OCI-LY3 (cell line): ENCODE measurements around the gene GAMT.

Experiments
- H2AFZ ChIP-seq: fragments of 200-600, 300-600 bp; shearing (Covaris generic); 2 replicates; pipeline ENCODE4 v1.6.0; 2014; ENCODE audit warnings: antibody characterized with exemption, low read depth, low read length
- H3K27ac ChIP-seq: fragments of 200-600, 300-600 bp; sonication (generic); 2 replicates; pipeline ENCODE4 v1.5.1; 2014; ENCODE audit warnings: mild to moderate bottlenecking, low read length, moderate library complexity, mixed read lengths
- H3K27me3 ChIP-seq: fragments of 200-600, 300-600 bp; sonication (generic); 2 replicates; pipeline ENCODE4 v1.6.1; 2014; ENCODE audit warnings: low read depth, low read length, mixed read lengths
- H3K36me3 ChIP-seq: fragments of 200-600, 300-600 bp; sonication (generic); replicated peaks from 2 replicates; pipeline ENCODE3; 2014; ENCODE audit warnings: low read depth, low read length, mixed read lengths
- H3K4me1 ChIP-seq: fragments of 300-600, 200-600 bp; sonication (generic); 2 replicates; pipeline ENCODE4 v1.6.1; 2014; ENCODE audit warnings: low read length, mixed read lengths
- H3K4me2 ChIP-seq: fragments of 200-600, 300-600 bp; sonication (generic); 2 replicates; pipeline ENCODE4 v1.6.1; 2014; ENCODE audit warnings: low read length, mixed read lengths
- H3K4me3 ChIP-seq: fragments of 300-600, 200-600 bp; sonication (generic); 2 replicates; pipeline ENCODE4 v1.5.1; 2014; ENCODE audit warnings: antibody characterized with exemption, mild to moderate bottlenecking, low read length, moderate library complexity
- H3K79me2 ChIP-seq: fragments of 300-600, 200-600 bp; shearing (Covaris generic); 2 replicates; pipeline ENCODE4 v1.6.1; 2014; ENCODE audit warnings: mild to moderate bottlenecking, low read length, mixed read lengths
- H3K9ac ChIP-seq: fragments of 300-600, 200-600 bp; shearing (Covaris generic); 2 replicates; pipeline ENCODE4 v1.6.0; 2014; ENCODE audit warnings: mild to moderate bottlenecking, low read length, moderate library complexity
- H3K9me3 ChIP-seq: fragments of 200-600, 300-600 bp; shearing (Covaris generic); 2 replicates; pipeline ENCODE4 v1.6.1; 2014; ENCODE audit warnings: low read length, mixed read lengths; ENCODE audit not compliant: insufficient read depth
- H4K20me1 ChIP-seq: fragments of 200-600, 300-600 bp; sonication (generic); 2 replicates; pipeline ENCODE4 v1.6.1; 2016; ENCODE audit warnings: low read length, mixed read lengths; ENCODE audit not compliant: insufficient read depth
- EZH2phosphoT487 ChIP-seq: fragments of 200-600 bp; shearing (Covaris generic); IDR thresholded peaks from 2 replicates; pipeline ENCODE4 v1.6.1; 2018; ENCODE audit warnings: antibody characterized with exemption, mixed run types, low read depth
- TF ChIP-seq, protein P1 (sequence below): fragments of 200-600, 300-600 bp; sonication (generic); IDR thresholded peaks from 2 replicates; pipeline ENCODE4 v1.5.1; 2014; ENCODE audit warnings: antibody characterized with exemption, low read length, low read depth

GAMT gene

GRCh38 chr19:1408300-1409203, 7.2 kb upstream of the GAMT start:
- Histone ChIP-seq H3K27ac (peak overlapping the region; percentile 85), H3K4me2 (peak overlapping the region; percentile 98), H3K27me3 (no peaks in the 10 kb centered on the region), H3K9me3 (no peaks in the 10 kb centered on the region), H3K79me2 (peaks cover 62% of the 10 kb centered on the region), H3K36me3 (peaks cover 47% of the 10 kb centered on the region), H4K20me1 (peaks cover 51% of the 10 kb centered on the region), H3K4me3 (peak overlapping the region; percentile 95), H3K4me1 (peaks cover 34% of the 10 kb centered on the region), H2AFZ (no peak overlapping the region), H3K9ac (peak overlapping the region; percentile 100)
- TF ChIP-seq, protein P1, sequence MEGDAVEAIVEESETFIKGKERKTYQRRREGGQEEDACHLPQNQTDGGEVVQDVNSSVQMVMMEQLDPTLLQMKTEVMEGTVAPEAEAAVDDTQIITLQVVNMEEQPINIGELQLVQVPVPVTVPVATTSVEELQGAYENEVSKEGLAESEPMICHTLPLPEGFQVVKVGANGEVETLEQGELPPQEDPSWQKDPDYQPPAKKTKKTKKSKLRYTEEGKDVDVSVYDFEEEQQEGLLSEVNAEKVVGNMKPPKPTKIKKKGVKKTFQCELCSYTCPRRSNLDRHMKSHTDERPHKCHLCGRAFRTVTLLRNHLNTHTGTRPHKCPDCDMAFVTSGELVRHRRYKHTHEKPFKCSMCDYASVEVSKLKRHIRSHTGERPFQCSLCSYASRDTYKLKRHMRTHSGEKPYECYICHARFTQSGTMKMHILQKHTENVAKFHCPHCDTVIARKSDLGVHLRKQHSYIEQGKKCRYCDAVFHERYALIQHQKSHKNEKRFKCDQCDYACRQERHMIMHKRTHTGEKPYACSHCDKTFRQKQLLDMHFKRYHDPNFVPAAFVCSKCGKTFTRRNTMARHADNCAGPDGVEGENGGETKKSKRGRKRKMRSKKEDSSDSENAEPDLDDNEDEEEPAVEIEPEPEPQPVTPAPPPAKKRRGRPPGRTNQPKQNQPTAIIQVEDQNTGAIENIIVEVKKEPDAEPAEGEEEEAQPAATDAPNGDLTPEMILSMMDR = no peak
- no peak for TF ChIP-seq EZH2phosphoT487

DNA sequence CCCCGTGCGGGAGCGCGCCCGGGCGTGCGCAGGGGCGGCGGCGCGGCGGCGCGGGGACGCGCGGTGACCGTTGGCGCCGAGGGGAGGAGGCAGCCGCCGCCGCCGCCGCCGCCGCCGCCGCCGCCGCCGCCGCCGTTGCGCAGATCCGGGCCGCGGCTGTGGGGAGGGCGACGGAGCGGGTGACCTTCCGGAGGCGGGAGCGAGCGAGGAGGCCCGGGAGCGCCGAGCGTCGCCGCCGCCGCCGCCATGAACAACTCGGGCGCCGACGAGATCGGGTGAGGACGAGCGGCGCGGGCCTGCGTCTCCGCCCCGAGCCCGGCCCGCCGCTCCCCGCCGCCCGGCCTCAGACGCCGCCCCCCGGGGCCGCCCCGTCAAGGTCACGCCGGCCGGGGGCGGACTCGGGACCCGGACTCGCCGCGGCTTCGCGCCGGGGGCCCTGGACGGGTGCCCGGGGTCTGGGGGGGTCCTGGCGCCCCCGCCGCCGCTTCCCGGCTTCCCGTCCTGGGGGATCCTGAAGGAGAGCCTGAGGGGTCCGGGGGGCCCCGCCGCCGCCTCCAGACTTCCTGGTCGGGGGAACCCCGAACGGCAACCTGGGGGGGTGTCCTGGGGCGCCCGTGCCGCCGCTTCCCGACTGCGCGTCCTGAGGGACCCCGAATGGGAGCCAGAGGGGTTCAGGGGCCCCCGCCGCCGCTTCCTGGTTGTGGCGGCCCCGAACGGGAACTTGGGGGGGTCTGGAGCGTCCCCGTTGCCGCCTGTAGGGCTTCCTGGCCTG, 6.4 kb upstream of the GAMT start, which contains the start of gene DAZAP1:
Gene DAZAP1, plus strand, starts transcription at position 59 of the 772 bp plus-strand sequence. Its CDS starts 188 bp downstream, at position 247.
- Histone ChIP-seq H3K4me2 (peak within 1 kb of the TSS; percentile 98), H3K27me3 (0 out of 2 replicates have a peak, but pooled peaks cover 2% of the 10 kb centered on the region), H3K9ac (peak within 1 kb of the TSS; percentile 100), H3K79me2 (peaks cover 53% of the 10 kb centered on the region), H3K27ac (peak within 1 kb of the TSS; percentile 85), H3K4me3 (peak within 1 kb of the TSS; percentile 95), H2AFZ (peak within 1 kb of the TSS; percentile 39; the same call in 1 of the 2 replicates), H3K36me3 (peaks cover 38% of the 10 kb centered on the region), H3K4me1 (peaks cover 31% of the 10 kb centered on the region), H4K20me1 (peaks cover 42% of the 10 kb centered on the region), H3K9me3 (no peaks in the 10 kb centered on the region)
- TF ChIP-seq EZH2phosphoT487 = no peak
- TF ChIP-seq, protein P1 = no peak

GRCh38 chr19:1406774-1407527, 5.6 kb upstream of the GAMT start:
- H3K27me3 ChIP-seq = 0 out of 2 replicates have a peak, but pooled peaks cover 2% of the 10 kb centered on the region
- no peaks in the 10 kb centered on the region for H3K9me3 ChIP-seq
- H3K79me2 ChIP-seq = peaks cover 46% of the 10 kb centered on the region
- peak overlapping the region; percentile 85 for H3K4me2 ChIP-seq
- peaks cover 35% of the 10 kb centered on the region for H4K20me1 ChIP-seq
- H3K36me3 ChIP-seq = peaks cover 34% of the 10 kb centered on the region
- H3K27ac ChIP-seq = peak overlapping the region; percentile 68
- H3K4me1 ChIP-seq = peaks cover 32% of the 10 kb centered on the region
- TF ChIP-seq EZH2phosphoT487 = no peak
- TF ChIP-seq, protein P1 = peak; percentile 69
- peak overlapping the region; percentile 87 for H3K4me3 ChIP-seq
- peak overlapping the region; percentile 88 for H3K9ac ChIP-seq
- H2AFZ ChIP-seq = peak overlapping the region; percentile 39; the same call in 1 of the 2 replicates
